ENCODE data around the gene RAP1A. TPM values are rescaled to one million over a fixed set of nuclear protein-coding genes. Genes with fewer than 3 reads are reported as not detected.

The RAP1A gene
- polyA plus RNA-seq, 1 experiment = 78.1 TPM

- peak; percentile 41 for DNase-seq (ENCODE audit: low read depth, low spot score)
- ChIA-PET POLR2A (interaction anchor here (1.2 to 1.6 kb wide), 3 partner anchors 8 to 48 kb away, joined by 3 to 8 read pairs (median 5); partner anchors contain the start of gene RAP1A), CTCF (interaction anchor here (0.8 to 2.0 kb wide), 3 partner anchors 9 to 64 kb away, joined by 3 to 11 read pairs (median 4); no protein-coding TSS in a partner anchor)
- no peak for TF ChIP-seq CTCF (IDR thresholded peaks at IDR 0.05; ENCODE audit: low read depth, low read length)
- Histone ChIP-seq H3K4me3 (ENCODE audit: low read depth, low read length) (no peak overlapping the region), H3K27me3 (ENCODE audit: control insufficient read depth, insufficient read depth, low read length) (no peaks in the 10 kb centered on the region), H3K9me3 (ENCODE audit: control insufficient read depth, insufficient read depth, low read length) (no peaks in the 10 kb centered on the region), H3K27ac (ENCODE audit: low read depth, low read length) (no peak overlapping the region)
Observed at GRCh38 chr1:111571987-111572386, 47.6 kb upstream of the RAP1A start.

GRCh38 chr1:111576547-111576946 is 43.0 kb upstream of the RAP1A start:
- no peak overlapping the region for H3K4me3 ChIP-seq (ENCODE audit: low read depth, low read length)
- no peak for DNase-seq (ENCODE audit: low read depth, low spot score)
- H3K27ac ChIP-seq (ENCODE audit: low read depth, low read length) = no peak overlapping the region
- CTCF ChIA-PET = no interaction called here
- H3K27me3 ChIP-seq (ENCODE audit: control insufficient read depth, insufficient read depth, low read length) = no peaks in the 10 kb centered on the region
- TF ChIP-seq CTCF (IDR thresholded peaks at IDR 0.05; ENCODE audit: low read depth, low read length) = no peak
- POLR2A ChIA-PET = interaction anchor here (0.8 kb wide), 1 partner anchor 10 kb away, joined by 3 read pairs; no protein-coding TSS in a partner anchor
- H3K9me3 ChIP-seq (ENCODE audit: control insufficient read depth, insufficient read depth, low read length) = no peaks in the 10 kb centered on the region

- no peak for DNase-seq (ENCODE audit: low read depth, low spot score)
- H3K27ac ChIP-seq (ENCODE audit: low read depth, low read length) = no peak overlapping the region
- H3K9me3 ChIP-seq (ENCODE audit: control insufficient read depth, insufficient read depth, low read length) = no peaks in the 10 kb centered on the region
- TF ChIP-seq CTCF (IDR thresholded peaks at IDR 0.05; ENCODE audit: low read depth, low read length) = no peak
- no peak overlapping the region for H3K4me3 ChIP-seq (ENCODE audit: low read depth, low read length)
- no peaks in the 10 kb centered on the region for H3K27me3 ChIP-seq (ENCODE audit: control insufficient read depth, insufficient read depth, low read length)
- POLR2A ChIA-PET = no interaction called here
- CTCF ChIA-PET = no interaction called here
Observed at GRCh38 chr1:111577814-111578213, 41.8 kb upstream of the RAP1A start.

GRCh38 chr1:111581166-111581565 is 38.4 kb upstream of the RAP1A start:
- H3K4me3 ChIP-seq (ENCODE audit: low read depth, low read length) = no peak overlapping the region
- DNase-seq (ENCODE audit: low read depth, low spot score) = no peak
- TF ChIP-seq CTCF (IDR thresholded peaks at IDR 0.05; ENCODE audit: low read depth, low read length) = no peak
- H3K27me3 ChIP-seq (ENCODE audit: control insufficient read depth, insufficient read depth, low read length) = no peaks in the 10 kb centered on the region
- ChIA-PET CTCF (interaction anchor here (2.7 kb wide), 1 partner anchor 73 kb away, joined by 12 read pairs; no protein-coding TSS in a partner anchor), POLR2A (no interaction called here)
- H3K27ac ChIP-seq (ENCODE audit: low read depth, low read length) = no peak overlapping the region
- H3K9me3 ChIP-seq (ENCODE audit: control insufficient read depth, insufficient read depth, low read length) = no peaks in the 10 kb centered on the region

- ChIA-PET POLR2A (interaction anchor here (1.1 kb wide), 1 partner anchor 11 kb away, joined by 7 read pairs; no protein-coding TSS in a partner anchor), CTCF (interaction anchor here (0.6 to 2.7 kb wide), 3 partner anchors 13 to 1123 kb away, joined by 3 to 12 read pairs (median 3); no protein-coding TSS in a partner anchor)
- TF ChIP-seq CTCF (IDR thresholded peaks at IDR 0.05; ENCODE audit: low read depth, low read length) = no peak
- no peak overlapping the region for H3K27ac ChIP-seq (ENCODE audit: low read depth, low read length)
- H3K4me3 ChIP-seq (ENCODE audit: low read depth, low read length) = no peak overlapping the region
- no peaks in the 10 kb centered on the region for H3K27me3 ChIP-seq (ENCODE audit: control insufficient read depth, insufficient read depth, low read length)
- DNase-seq (ENCODE audit: low read depth, low spot score) = no peak
- no peaks in the 10 kb centered on the region for H3K9me3 ChIP-seq (ENCODE audit: control insufficient read depth, insufficient read depth, low read length)
Observed at GRCh38 chr1:111582016-111582415, 37.6 kb upstream of the RAP1A start.
